A673 (cell line): ENCODE measurements around the gene ABCA4.

Experiments used
- EZH2 ChIP-seq: fragments of 200-600 bp; sonication (generic); IDR thresholded peaks from 2 replicates; pipeline ENCODE4 v1.6.1; 2017; ENCODE audit warnings: borderline replicate concordance, low read depth, mild to moderate bottlenecking, mixed read lengths, antibody characterized with exemption, low read length; ENCODE audit not compliant: poor library complexity, severe bottlenecking
- TF ChIP-seq, protein P1 (sequence below): fragments of 300-800, 200-600 bp; sonication (generic); conservative IDR thresholded peaks from 2 replicates; pipeline ENCODE4 v1.5.1; 2017; ENCODE audit warnings: low read depth, mild to moderate bottlenecking, antibody characterized with exemption, low read length, moderate library complexity, mixed read lengths

GRCh38 chr1:94013367-94013878, 107.5 kb downstream of the ABCA4 start:
- TF ChIP-seq, protein P1, sequence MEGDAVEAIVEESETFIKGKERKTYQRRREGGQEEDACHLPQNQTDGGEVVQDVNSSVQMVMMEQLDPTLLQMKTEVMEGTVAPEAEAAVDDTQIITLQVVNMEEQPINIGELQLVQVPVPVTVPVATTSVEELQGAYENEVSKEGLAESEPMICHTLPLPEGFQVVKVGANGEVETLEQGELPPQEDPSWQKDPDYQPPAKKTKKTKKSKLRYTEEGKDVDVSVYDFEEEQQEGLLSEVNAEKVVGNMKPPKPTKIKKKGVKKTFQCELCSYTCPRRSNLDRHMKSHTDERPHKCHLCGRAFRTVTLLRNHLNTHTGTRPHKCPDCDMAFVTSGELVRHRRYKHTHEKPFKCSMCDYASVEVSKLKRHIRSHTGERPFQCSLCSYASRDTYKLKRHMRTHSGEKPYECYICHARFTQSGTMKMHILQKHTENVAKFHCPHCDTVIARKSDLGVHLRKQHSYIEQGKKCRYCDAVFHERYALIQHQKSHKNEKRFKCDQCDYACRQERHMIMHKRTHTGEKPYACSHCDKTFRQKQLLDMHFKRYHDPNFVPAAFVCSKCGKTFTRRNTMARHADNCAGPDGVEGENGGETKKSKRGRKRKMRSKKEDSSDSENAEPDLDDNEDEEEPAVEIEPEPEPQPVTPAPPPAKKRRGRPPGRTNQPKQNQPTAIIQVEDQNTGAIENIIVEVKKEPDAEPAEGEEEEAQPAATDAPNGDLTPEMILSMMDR, result no peak
- TF ChIP-seq EZH2, result no peak
